Measurements from ENCODE around the gene IER2.

IER2 gene

GRCh38 chr19:13150187-13150930 is at the start of gene IER2, which contains the start of gene STX10:
IER2 (plus strand) TSS chr19:13150411; CDS start chr19:13153187, 2,776 bp downstream.
STX10 (minus strand) TSS chr19:13150375; CDS start chr19:13150173, 202 bp downstream.
- peak; percentile 86 to 87 for DNase-seq (ENCODE audit: low read depth in 1 of 2, low spot score in 1 of 2)

- no peak for DNase-seq (ENCODE audit: low read depth in 1 of 2, low spot score in 1 of 2)
These were observed 49.2 kb upstream of the IER2 start for GRCh38 chr19:13100841-13101589.

- DNase-seq (ENCODE audit: low read depth in 1 of 2, low spot score in 1 of 2) = no peak
These were observed 48.4 kb upstream of the IER2 start for GRCh38 chr19:13101590-13102415.

- no peak for DNase-seq (ENCODE audit: low read depth in 1 of 2, low spot score in 1 of 2)
These were observed 47.9 kb upstream of the IER2 start for GRCh38 chr19:13102416-13102665.

GRCh38 chr19:13102666-13103580 is 47.3 kb upstream of the IER2 start, which contains the start of gene LYL1:
LYL1 (minus strand) TSS chr19:13102858; CDS start chr19:13101171, 1,687 bp downstream.
- DNase-seq (ENCODE audit: low read depth in 1 of 2, low spot score in 1 of 2) = no peak

- no peak for DNase-seq (ENCODE audit: low read depth in 1 of 2, low spot score in 1 of 2)
These were observed 46.4 kb upstream of the IER2 start for GRCh38 chr19:13103581-13104359.

GRCh38 chr19:13104360-13104847 is 45.8 kb upstream of the IER2 start:
- peak; percentile 43 to 60 for DNase-seq (ENCODE audit: low read depth in 1 of 2, low spot score in 1 of 2)

- DNase-seq (ENCODE audit: low read depth in 1 of 2, low spot score in 1 of 2) = no peak
These were observed 45.1 kb upstream of the IER2 start for GRCh38 chr19:13104848-13105711.

GRCh38 chr19:13109361-13110098 is 40.7 kb upstream of the IER2 start:
- DNase-seq (ENCODE audit: low read depth in 1 of 2, low spot score in 1 of 2) = no peak

GRCh38 chr19:13110099-13110610 is 40.1 kb upstream of the IER2 start:
- DNase-seq (ENCODE audit: low read depth in 1 of 2, low spot score in 1 of 2) = no peak

- DNase-seq (ENCODE audit: low read depth in 1 of 2, low spot score in 1 of 2) = no peak
These were observed 37.7 kb upstream of the IER2 start for GRCh38 chr19:13112555-13112954.

- DNase-seq (ENCODE audit: low read depth in 1 of 2, low spot score in 1 of 2) = no peak
These were observed 34.3 kb upstream of the IER2 start for GRCh38 chr19:13115936-13116281.

- peak; percentile 66 to 83 for DNase-seq (ENCODE audit: low read depth in 1 of 2, low spot score in 1 of 2)
These were observed 33.7 kb upstream of the IER2 start, which contains the start of gene TRMT1 for GRCh38 chr19:13116282-13117175. TRMT1 (minus strand) TSS chr19:13116740; CDS start chr19:13116399, 341 bp downstream.

GRCh38 chr19:13117176-13117771 is 32.9 kb upstream of the IER2 start:
- no peak for DNase-seq (ENCODE audit: low read depth in 1 of 2, low spot score in 1 of 2)

- peak; percentile 78 to 92 for DNase-seq (ENCODE audit: low read depth in 1 of 2, low spot score in 1 of 2)
These were observed 32.3 kb upstream of the IER2 start, which contains the start of gene NACC1 for GRCh38 chr19:13117772-13118423. NACC1 (plus strand) TSS chr19:13118264; CDS start chr19:13135208, 16,944 bp downstream.

Data from stimulated activated CD4-positive, alpha-beta T cell treated with anti-CD3 and anti-CD28 coated beads, Interleukin-15, amount 100 ng/mL, for 1 hour (primary cell).